Endothelial cell (in vitro differentiated cells): Measurements from ENCODE around the gene TXNDC15. TPM values are rescaled to one million over a fixed set of nuclear protein-coding genes. Genes with fewer than 3 reads are reported as not detected.

Experiments
- DNase-seq: peaks from one replicate; pipeline ENCODE4 v3.0.0; 2021; ENCODE audit warnings: low spot score
- H3K27ac Mint-ChIP-seq: one replicate; pipeline ENCODE4 v1.8.0; 2021; ENCODE audit warnings: mixed read lengths, inconsistent platforms; ENCODE audit not compliant: unreplicated experiment
- H3K27me3 Mint-ChIP-seq: one replicate; pipeline ENCODE4 v1.8.0; 2021; ENCODE audit warnings: mild to moderate bottlenecking, moderate library complexity, mixed read lengths, inconsistent platforms; ENCODE audit not compliant: unreplicated experiment
- H3K36me3 Mint-ChIP-seq: one replicate; pipeline ENCODE4 v1.8.0; 2021; ENCODE audit warnings: mild to moderate bottlenecking, low read depth, mixed read lengths, inconsistent platforms; ENCODE audit not compliant: unreplicated experiment
- H3K4me1 Mint-ChIP-seq: one replicate; pipeline ENCODE4 v1.8.0; 2021; ENCODE audit warnings: mild to moderate bottlenecking, mixed read lengths, inconsistent platforms; ENCODE audit not compliant: unreplicated experiment
- H3K4me3 Mint-ChIP-seq: one replicate; pipeline ENCODE4 v1.8.0; 2021; ENCODE audit warnings: mild to moderate bottlenecking, mixed read lengths, inconsistent platforms; ENCODE audit not compliant: unreplicated experiment
- H3K9me3 Mint-ChIP-seq: one replicate; pipeline ENCODE4 v1.8.0; 2021; ENCODE audit warnings: mixed read lengths, inconsistent platforms; ENCODE audit not compliant: unreplicated experiment
- total RNA-seq: library from RNA; stranded (reverse); fragmentation: NEBNext Ultra II Directional; extraction: Animal tissue kit (Norgen Biotek cat#: 25700); gene quantifications from one replicate; pipeline ENCODE4 v1.2.1, GENCODE V29; 2021; ENCODE audit not compliant: unreplicated experiment
- TF ChIP-seq, protein P1 (sequence below): fragments of 200-600 bp; sonication (generic); IDR thresholded peaks from one replicate; pipeline ENCODE4 v1.5.0; 2021; ENCODE audit warnings: antibody characterized with exemption; ENCODE audit not compliant: unreplicated experiment

Gene TXNDC15
- total RNA-seq, 1 donor from 2014 or later: 40.5 TPM

DNA sequence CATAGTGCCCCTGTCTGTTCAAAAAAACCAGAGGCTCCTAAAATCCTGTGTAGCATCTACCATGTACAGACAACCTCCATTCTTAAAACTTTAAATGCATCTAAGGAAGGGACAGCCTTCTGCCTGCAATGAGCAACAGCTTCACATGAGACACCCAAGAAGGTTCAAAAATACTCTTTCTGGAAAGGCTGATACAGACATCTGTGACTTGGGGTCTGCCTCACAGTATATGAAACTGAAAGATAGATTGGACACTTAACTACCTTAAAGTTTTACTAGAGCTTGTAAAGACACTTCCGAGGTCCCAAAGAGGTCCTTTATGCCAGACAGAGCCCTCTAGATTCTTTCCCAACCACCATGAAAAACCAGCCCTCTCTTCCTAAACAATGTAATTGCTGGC, 65.3 kb downstream of the TXNDC15 start:
- Mint-ChIP-seq H3K4me3 (no peak overlapping the region), H3K36me3 (peaks cover 5% of the 10 kb centered on the region), H3K4me1 (no peaks in the 10 kb centered on the region), H3K27me3 (peaks cover 2% of the 10 kb centered on the region), H3K9me3 (no peaks in the 10 kb centered on the region), H3K27ac (no peak overlapping the region)
- no peak for DNase-seq
- TF ChIP-seq, protein P1, sequence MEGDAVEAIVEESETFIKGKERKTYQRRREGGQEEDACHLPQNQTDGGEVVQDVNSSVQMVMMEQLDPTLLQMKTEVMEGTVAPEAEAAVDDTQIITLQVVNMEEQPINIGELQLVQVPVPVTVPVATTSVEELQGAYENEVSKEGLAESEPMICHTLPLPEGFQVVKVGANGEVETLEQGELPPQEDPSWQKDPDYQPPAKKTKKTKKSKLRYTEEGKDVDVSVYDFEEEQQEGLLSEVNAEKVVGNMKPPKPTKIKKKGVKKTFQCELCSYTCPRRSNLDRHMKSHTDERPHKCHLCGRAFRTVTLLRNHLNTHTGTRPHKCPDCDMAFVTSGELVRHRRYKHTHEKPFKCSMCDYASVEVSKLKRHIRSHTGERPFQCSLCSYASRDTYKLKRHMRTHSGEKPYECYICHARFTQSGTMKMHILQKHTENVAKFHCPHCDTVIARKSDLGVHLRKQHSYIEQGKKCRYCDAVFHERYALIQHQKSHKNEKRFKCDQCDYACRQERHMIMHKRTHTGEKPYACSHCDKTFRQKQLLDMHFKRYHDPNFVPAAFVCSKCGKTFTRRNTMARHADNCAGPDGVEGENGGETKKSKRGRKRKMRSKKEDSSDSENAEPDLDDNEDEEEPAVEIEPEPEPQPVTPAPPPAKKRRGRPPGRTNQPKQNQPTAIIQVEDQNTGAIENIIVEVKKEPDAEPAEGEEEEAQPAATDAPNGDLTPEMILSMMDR: no peak

DNA sequence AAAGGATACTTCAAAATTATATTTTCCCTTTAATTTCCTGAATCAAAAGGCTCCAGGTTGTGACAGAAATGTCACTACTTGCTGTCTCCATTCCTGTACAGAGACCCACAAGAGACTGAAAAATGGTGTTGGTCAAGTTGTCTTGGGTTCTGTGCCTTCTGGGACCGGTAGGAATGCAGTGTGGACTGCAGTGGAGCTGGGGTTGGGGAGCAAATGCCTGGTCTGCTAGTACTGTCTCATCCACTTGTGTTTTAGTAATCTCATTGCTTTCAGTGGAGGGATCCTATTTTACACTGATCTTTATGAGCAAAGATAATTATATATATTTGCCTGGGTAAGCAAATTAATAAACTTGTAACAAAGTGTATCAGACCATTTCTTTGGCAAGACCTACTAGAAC, 69.4 kb downstream of the TXNDC15 start:
- Mint-ChIP-seq H3K4me3 (no peak overlapping the region), H3K9me3 (no peaks in the 10 kb centered on the region), H3K27me3 (peaks cover 2% of the 10 kb centered on the region), H3K4me1 (no peaks in the 10 kb centered on the region), H3K36me3 (peaks cover 5% of the 10 kb centered on the region), H3K27ac (no peak overlapping the region)
- DNase-seq: no peak
- TF ChIP-seq, protein P1: no peak

DNA sequence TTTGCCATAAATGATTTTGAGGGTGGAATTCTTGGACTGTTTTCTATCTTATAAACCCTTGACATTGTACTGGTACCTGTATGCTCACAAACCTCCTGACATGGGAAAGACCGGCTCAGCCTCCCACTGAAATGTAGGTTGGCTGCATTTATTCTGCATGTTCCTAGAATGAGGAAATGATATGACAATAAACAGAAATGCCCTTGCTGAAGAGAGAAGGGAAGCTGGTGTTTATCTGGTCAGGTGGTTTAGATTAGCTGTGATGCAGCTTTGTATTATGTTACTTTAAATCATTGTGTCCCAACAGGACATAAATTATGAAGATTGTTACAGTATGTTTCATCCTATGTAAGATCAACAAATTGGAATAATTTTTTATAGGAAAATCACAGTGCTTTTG, 70.5 kb downstream of the TXNDC15 start:
- no peak overlapping the region for H3K4me3 Mint-ChIP-seq
- H3K27ac Mint-ChIP-seq: no peak overlapping the region
- TF ChIP-seq, protein P1: no peak
- no peaks in the 10 kb centered on the region for H3K4me1 Mint-ChIP-seq
- peaks cover 5% of the 10 kb centered on the region for H3K36me3 Mint-ChIP-seq
- H3K9me3 Mint-ChIP-seq: no peaks in the 10 kb centered on the region
- H3K27me3 Mint-ChIP-seq: peaks cover 2% of the 10 kb centered on the region
- DNase-seq: no peak

DNA sequence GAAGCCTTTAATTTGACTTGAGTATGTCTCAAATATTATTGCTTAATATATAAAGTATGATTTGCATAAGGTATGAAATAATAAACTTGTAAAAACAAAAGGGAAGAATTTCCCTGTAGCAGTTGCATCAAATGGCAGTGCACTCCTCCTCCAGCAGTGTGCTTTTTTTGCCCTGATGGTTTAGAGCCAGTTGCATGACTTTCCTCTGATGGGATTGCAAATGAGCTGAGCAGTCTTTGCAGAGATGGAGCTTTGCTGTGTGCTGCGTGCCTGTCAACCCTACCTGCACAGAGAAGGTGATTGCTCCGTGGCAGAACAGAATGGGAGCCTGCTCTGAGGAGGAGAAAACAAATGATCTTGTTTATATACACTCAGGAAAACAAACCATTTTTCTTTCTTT, 70.9 kb downstream of the TXNDC15 start:
- TF ChIP-seq, protein P1: no peak
- Mint-ChIP-seq H3K4me3 (no peak overlapping the region), H3K4me1 (no peaks in the 10 kb centered on the region), H3K36me3 (peaks cover 5% of the 10 kb centered on the region), H3K9me3 (no peaks in the 10 kb centered on the region), H3K27ac (no peak overlapping the region), H3K27me3 (peaks cover 2% of the 10 kb centered on the region)
- no peak for DNase-seq

DNA sequence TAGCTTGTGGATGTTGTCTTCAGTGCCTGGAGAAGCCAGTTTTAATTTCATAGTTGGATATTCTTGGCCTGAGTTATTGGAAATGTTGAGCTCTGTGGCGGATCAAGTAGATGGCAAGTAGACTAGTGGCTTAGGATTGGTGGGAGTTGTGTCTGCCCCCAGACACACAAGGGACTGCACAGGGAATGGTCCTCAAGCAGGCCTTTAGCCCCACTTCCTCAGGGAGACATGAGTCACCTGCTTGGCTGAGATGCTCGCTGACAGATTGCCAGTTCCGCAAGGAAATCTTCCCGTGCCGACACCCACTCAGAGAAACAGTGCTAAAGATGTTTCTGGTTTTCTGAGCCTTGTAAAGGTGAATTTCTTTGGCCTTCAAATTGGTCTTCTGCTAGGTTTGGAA, 74.7 kb downstream of the TXNDC15 start:
- no peak for DNase-seq
- Mint-ChIP-seq H3K4me1 (no peaks in the 10 kb centered on the region), H3K9me3 (no peaks in the 10 kb centered on the region), H3K27ac (no peak overlapping the region), H3K36me3 (no peaks in the 10 kb centered on the region), H3K4me3 (no peak overlapping the region), H3K27me3 (no peaks in the 10 kb centered on the region)
- TF ChIP-seq, protein P1: no peak
